ENCODE data around the gene JSRP1.

- TF ChIP-seq ZNF670 (tag by site-specific recombination; IDR thresholded peaks at IDR 0.05; ENCODE audit: low read depth) (no peak), CTCF (tag by site-specific recombination; IDR thresholded peaks at IDR 0.05) (no peak), ZNF223 (tag by site-specific recombination; IDR thresholded peaks at IDR 0.05) (no peak), ZBTB48 (tag by site-specific recombination; IDR thresholded peaks at IDR 0.05) (no peak), ZNF362 (tag by site-specific recombination; IDR thresholded peaks at IDR 0.05) (no peak), REST (tag by site-specific recombination; IDR thresholded peaks at IDR 0.05) (no peak), ZNF148 (tag by site-specific recombination; IDR thresholded peaks at IDR 0.05; ENCODE audit: borderline replicate concordance) (no peak), ZNF146 (tag by site-specific recombination; IDR thresholded peaks at IDR 0.05) (no peak), TRIM28 (IDR thresholded peaks at IDR 0.05; ENCODE audit: borderline replicate concordance, low read length) (no peak), ZNF777 (tag by site-specific recombination; IDR thresholded peaks at IDR 0.05; ENCODE audit: borderline replicate concordance) (no peak), ZNF514 (tag by site-specific recombination; IDR thresholded peaks at IDR 0.05) (no peak)
Observed at GRCh38 chr19:2288338-2288817, 32.2 kb upstream of the JSRP1 start.

All from HEK293 (cell line).